Neutrophil (primary cell): ENCODE measurements around the gene ZNF570.

Experiments used
- H3K27ac ChIP-seq: fragments of 200-600 bp; sonication (generic); 2 replicates; pipeline ENCODE4 v1.5.1; 2016; ENCODE audit warnings: mild to moderate bottlenecking, moderate library complexity
- H3K27me3 ChIP-seq: fragments of 200-600 bp; sonication (generic); 2 replicates; pipeline ENCODE4 v1.6.0; 2016; ENCODE audit warnings: mild to moderate bottlenecking
- H3K36me3 ChIP-seq: fragments of 200-600 bp; sonication (generic); 2 replicates; pipeline ENCODE4 v1.5.1; 2017
- H3K4me1 ChIP-seq, 2 experiments: fragments of 200-600 bp in 1 of 2; sonication (generic) in 1 of 2; 1 replicate in 1 of 2; 2 replicates in 1 of 2; pipeline versions ENCODE4 v1.5.1 to v1.6.1; 2013 to 2016; ENCODE audit warnings: low read depth in 1 of 2, low read length in 1 of 2, mild to moderate bottlenecking in 1 of 2, moderate library complexity in 1 of 2; ENCODE audit not compliant: control insufficient read depth in 1 of 2, insufficient read depth in 1 of 2
- H3K4me3 ChIP-seq, 2 experiments: fragments of 200-600 bp in 1 of 2; sonication (generic) in 1 of 2; 1 replicate in 1 of 2; 2 replicates in 1 of 2; pipeline ENCODE4 v1.5.1; 2013 to 2016; ENCODE audit warnings: low read depth in 1 of 2, low read length in 1 of 2, mild to moderate bottlenecking in 1 of 2, moderate library complexity in 1 of 2
- H3K9me3 ChIP-seq: fragments of 200-600 bp; sonication (generic); 2 replicates; pipeline ENCODE4 v1.5.1; 2016
- CTCF ChIP-seq: fragments of 200-600 bp; sonication (generic); IDR thresholded peaks from 2 replicates; pipeline ENCODE4 v1.5.1; 2016; ENCODE audit warnings: antibody characterized with exemption

The ZNF570 gene

GRCh38 chr19:37506387-37507166 lies 37.4 kb downstream of the ZNF570 start, which contains the start of gene ZNF793:
Gene ZNF793, plus strand, starts transcription at chr19:37506939. Its CDS starts 16,501 bp downstream, at chr19:37523440.
- peak within 1 kb of the TSS; percentile 43 to 64 for H3K4me3 ChIP-seq
- no peak within 1 kb of the TSS for H3K27ac ChIP-seq

GRCh38 chr19:37507167-37507464 lies 38.0 kb downstream of the ZNF570 start:
- Histone ChIP-seq H3K9me3 (peaks cover 32% of the 10 kb centered on the region), H3K4me3 (peak overlapping the region; percentile 43 to 64), H3K4me1 (peaks cover 14 to 17% of the 10 kb centered on the region in 2 experiments), H3K27ac (no peak overlapping the region), H3K27me3 (peaks cover 8% of the 10 kb centered on the region), H3K36me3 (no peaks in the 10 kb centered on the region)
- no peak for TF ChIP-seq CTCF

More at GRCh38 chr19:37506387-37507166, 37.4 kb downstream of the ZNF570 start, which contains the start of gene ZNF793:
- Histone ChIP-seq H3K36me3 (no peaks in the 10 kb centered on the region), H3K4me1 (peaks cover 14 to 17% of the 10 kb centered on the region in 2 experiments), H3K9me3 (peaks cover 31% of the 10 kb centered on the region), H3K27me3 (peaks cover 8% of the 10 kb centered on the region)
- no peak for TF ChIP-seq CTCF

- Histone ChIP-seq H3K4me3 (no peak overlapping the region), H3K27me3 (peaks cover 8% of the 10 kb centered on the region), H3K36me3 (no peaks in the 10 kb centered on the region), H3K4me1 (peaks cover 6 to 9% of the 10 kb centered on the region in 2 experiments), H3K27ac (no peak overlapping the region), H3K9me3 (peaks cover 28% of the 10 kb centered on the region)
- no peak for TF ChIP-seq CTCF
These were observed 42.0 kb downstream of the ZNF570 start for GRCh38 chr19:37511186-37511585.

- Histone ChIP-seq H3K4me1 (peaks cover 3 to 6% of the 10 kb centered on the region in 2 experiments), H3K36me3 (no peaks in the 10 kb centered on the region), H3K4me3 (no peak overlapping the region), H3K27me3 (peaks cover 5% of the 10 kb centered on the region), H3K9me3 (peaks cover 26% of the 10 kb centered on the region), H3K27ac (no peak overlapping the region)
- TF ChIP-seq CTCF, result no peak
These were observed 42.7 kb downstream of the ZNF570 start for GRCh38 chr19:37511821-37512220.

- Histone ChIP-seq H3K9me3 (peaks cover 15% of the 10 kb centered on the region), H3K36me3 (no peaks in the 10 kb centered on the region)
- TF ChIP-seq CTCF, result no peak
These were observed 44.2 kb downstream of the ZNF570 start for GRCh38 chr19:37513397-37513796.

More at GRCh38 chr19:37513397-37513796, 44.2 kb downstream of the ZNF570 start:
- Histone ChIP-seq H3K27ac (no peak overlapping the region), H3K4me1 (no peaks in the 10 kb centered on the region), H3K27me3 (no peaks in the 10 kb centered on the region), H3K4me3 (no peak overlapping the region)
